Measurements from ENCODE around the gene HNRNPU. TPM values are rescaled to one million over a fixed set of nuclear protein-coding genes. Genes with fewer than 3 reads are reported as not detected.
A peak's percentile ranks its signal among the peaks of the same experiment; 100 is the strongest.

HNRNPU gene
- polyA plus RNA-seq, 1 donor, result 395 TPM

- Histone ChIP-seq H3K4me1 (ENCODE audit: control insufficient read depth, insufficient read depth, low read length) (peaks cover 14% of the 10 kb centered on the region), H3K36me3 (ENCODE audit: control insufficient read depth, insufficient read depth, low read length) (peaks cover 78% of the 10 kb centered on the region), H3K27ac (ENCODE audit: low read length) (no peak overlapping the region), H3K9me3 (ENCODE audit: control insufficient read depth, low read depth, low read length) (no peaks in the 10 kb centered on the region), H3K27me3 (ENCODE audit: control insufficient read depth, insufficient read depth, low read length) (no peaks in the 10 kb centered on the region), H3K4me3 (ENCODE audit: low read length) (no peak overlapping the region)
- WGBS (ENCODE audit: insufficient coverage, low lambda C conversion rate), result no CpG with 5 or more reads among the region's 1 CpG
- no peak for DNase-seq
Measured at GRCh38 chr1:244852694-244853093, 11.6 kb downstream of the HNRNPU start.

- H3K36me3 ChIP-seq (ENCODE audit: control insufficient read depth, insufficient read depth, low read length), result peaks cover 75% of the 10 kb centered on the region
- H3K4me1 ChIP-seq (ENCODE audit: control insufficient read depth, insufficient read depth, low read length), result peaks cover 14% of the 10 kb centered on the region
- H3K9me3 ChIP-seq (ENCODE audit: control insufficient read depth, low read depth, low read length), result no peaks in the 10 kb centered on the region
- H3K27me3 ChIP-seq (ENCODE audit: control insufficient read depth, insufficient read depth, low read length), result no peaks in the 10 kb centered on the region
- WGBS (ENCODE audit: insufficient coverage, low lambda C conversion rate), result 90% methylated on average over 2 of the region's 4 CpGs
- H3K27ac ChIP-seq (ENCODE audit: low read length), result no peak overlapping the region
- H3K4me3 ChIP-seq (ENCODE audit: low read length), result no peak overlapping the region
- DNase-seq, result no peak
Measured at GRCh38 chr1:244851546-244852231, 12.7 kb downstream of the HNRNPU start.

- Histone ChIP-seq H3K36me3 (ENCODE audit: control insufficient read depth, insufficient read depth, low read length) (peaks cover 75% of the 10 kb centered on the region), H3K9me3 (ENCODE audit: control insufficient read depth, low read depth, low read length) (no peaks in the 10 kb centered on the region), H3K4me3 (ENCODE audit: low read length) (no peak overlapping the region), H3K27me3 (ENCODE audit: control insufficient read depth, insufficient read depth, low read length) (no peaks in the 10 kb centered on the region), H3K4me1 (ENCODE audit: control insufficient read depth, insufficient read depth, low read length) (peaks cover 14% of the 10 kb centered on the region), H3K27ac (ENCODE audit: low read length) (no peak overlapping the region)
- DNase-seq, result no peak
- WGBS (ENCODE audit: insufficient coverage, low lambda C conversion rate), result no CpG with 5 or more reads among the region's 2 CpGs
Measured at GRCh38 chr1:244850896-244851295, 13.4 kb downstream of the HNRNPU start.

GRCh38 chr1:244850099-244850852 is 14.1 kb downstream of the HNRNPU start:
- peaks cover 14% of the 10 kb centered on the region for H3K4me1 ChIP-seq (ENCODE audit: control insufficient read depth, insufficient read depth, low read length)
- H3K9me3 ChIP-seq (ENCODE audit: control insufficient read depth, low read depth, low read length), result no peaks in the 10 kb centered on the region
- H3K27ac ChIP-seq (ENCODE audit: low read length), result no peak overlapping the region
- H3K36me3 ChIP-seq (ENCODE audit: control insufficient read depth, insufficient read depth, low read length), result peaks cover 74% of the 10 kb centered on the region
- DNase-seq, result peak; percentile 18 to 57
- no peak overlapping the region for H3K4me3 ChIP-seq (ENCODE audit: low read length)
- WGBS (ENCODE audit: insufficient coverage, low lambda C conversion rate), result 20% methylated on average over 1 of the region's 3 CpGs
- no peaks in the 10 kb centered on the region for H3K27me3 ChIP-seq (ENCODE audit: control insufficient read depth, insufficient read depth, low read length)

GRCh38 chr1:244849189-244849866 is 15.0 kb downstream of the HNRNPU start:
- no peak overlapping the region for H3K27ac ChIP-seq (ENCODE audit: low read length)
- H3K4me1 ChIP-seq (ENCODE audit: control insufficient read depth, insufficient read depth, low read length), result peaks cover 14% of the 10 kb centered on the region
- no peaks in the 10 kb centered on the region for H3K27me3 ChIP-seq (ENCODE audit: control insufficient read depth, insufficient read depth, low read length)
- no peak overlapping the region for H3K4me3 ChIP-seq (ENCODE audit: low read length)
- DNase-seq, result no peak
- no peaks in the 10 kb centered on the region for H3K9me3 ChIP-seq (ENCODE audit: control insufficient read depth, low read depth, low read length)
- peaks cover 74% of the 10 kb centered on the region for H3K36me3 ChIP-seq (ENCODE audit: control insufficient read depth, insufficient read depth, low read length)
- WGBS (ENCODE audit: insufficient coverage, low lambda C conversion rate), result no CpG with 5 or more reads among the region's 1 CpG

GRCh38 chr1:244846653-244847052 is 17.7 kb downstream of the HNRNPU start:
- H3K36me3 ChIP-seq (ENCODE audit: control insufficient read depth, insufficient read depth, low read length), result peaks cover 63% of the 10 kb centered on the region
- H3K9me3 ChIP-seq (ENCODE audit: control insufficient read depth, low read depth, low read length), result no peaks in the 10 kb centered on the region
- WGBS (ENCODE audit: insufficient coverage, low lambda C conversion rate), result 100% methylated on average over 4 of the region's 6 CpGs
- no peak overlapping the region for H3K4me3 ChIP-seq (ENCODE audit: low read length)
- no peak overlapping the region for H3K27ac ChIP-seq (ENCODE audit: low read length)
- H3K4me1 ChIP-seq (ENCODE audit: control insufficient read depth, insufficient read depth, low read length), result peaks cover 15% of the 10 kb centered on the region
- DNase-seq, result no peak
- H3K27me3 ChIP-seq (ENCODE audit: control insufficient read depth, insufficient read depth, low read length), result no peaks in the 10 kb centered on the region

- Histone ChIP-seq H3K27ac (ENCODE audit: low read length) (no peak overlapping the region), H3K4me3 (ENCODE audit: low read length) (no peak overlapping the region), H3K36me3 (ENCODE audit: control insufficient read depth, insufficient read depth, low read length) (peaks cover 61% of the 10 kb centered on the region), H3K9me3 (ENCODE audit: control insufficient read depth, low read depth, low read length) (no peaks in the 10 kb centered on the region), H3K27me3 (ENCODE audit: control insufficient read depth, insufficient read depth, low read length) (no peaks in the 10 kb centered on the region), H3K4me1 (ENCODE audit: control insufficient read depth, insufficient read depth, low read length) (peaks cover 12% of the 10 kb centered on the region)
- no CpG with 5 or more reads among the region's 13 CpGs for WGBS (ENCODE audit: insufficient coverage, low lambda C conversion rate)
- DNase-seq, result no peak
Measured at GRCh38 chr1:244844155-244845121, 19.9 kb downstream of the HNRNPU start.

- no peaks in the 10 kb centered on the region for H3K27me3 ChIP-seq (ENCODE audit: control insufficient read depth, insufficient read depth, low read length)
- no peak overlapping the region for H3K4me3 ChIP-seq (ENCODE audit: low read length)
- no peak for DNase-seq
- peaks cover 12% of the 10 kb centered on the region for H3K4me1 ChIP-seq (ENCODE audit: control insufficient read depth, insufficient read depth, low read length)
- 74% methylated on average over 5 of the region's 6 CpGs for WGBS (ENCODE audit: insufficient coverage, low lambda C conversion rate)
- H3K9me3 ChIP-seq (ENCODE audit: control insufficient read depth, low read depth, low read length), result no peaks in the 10 kb centered on the region
- H3K36me3 ChIP-seq (ENCODE audit: control insufficient read depth, insufficient read depth, low read length), result peaks cover 57% of the 10 kb centered on the region
- H3K27ac ChIP-seq (ENCODE audit: low read length), result no peak overlapping the region
Measured at GRCh38 chr1:244843148-244843978, 21.0 kb downstream of the HNRNPU start.

- H3K9me3 ChIP-seq (ENCODE audit: control insufficient read depth, low read depth, low read length), result no peaks in the 10 kb centered on the region
- 51% methylated on average over 6 of the region's 9 CpGs for WGBS (ENCODE audit: insufficient coverage, low lambda C conversion rate)
- peaks cover 49% of the 10 kb centered on the region for H3K36me3 ChIP-seq (ENCODE audit: control insufficient read depth, insufficient read depth, low read length)
- H3K4me1 ChIP-seq (ENCODE audit: control insufficient read depth, insufficient read depth, low read length), result peaks cover 16% of the 10 kb centered on the region
- H3K27ac ChIP-seq (ENCODE audit: low read length), result peak overlapping the region; percentile 1
- no peak overlapping the region for H3K4me3 ChIP-seq (ENCODE audit: low read length)
- peak in 1 of 2 donors; percentile 51 for DNase-seq
- H3K27me3 ChIP-seq (ENCODE audit: control insufficient read depth, insufficient read depth, low read length), result no peaks in the 10 kb centered on the region
Measured at GRCh38 chr1:244841273-244841927, 22.9 kb downstream of the HNRNPU start.
